ENCODE measurements around the gene UBXN6.

Gene UBXN6

GRCh38 chr19:4455719-4456475 lies 1.7 kb downstream of the UBXN6 start:
- no peak for DNase-seq (ENCODE audit: low read depth in 3 of 3)

GRCh38 chr19:4454747-4455718 lies 2.6 kb downstream of the UBXN6 start:
- no peak for DNase-seq (ENCODE audit: low read depth in 3 of 3)

GRCh38 chr19:4453232-4454179 lies 4.1 kb downstream of the UBXN6 start:
- DNase-seq (ENCODE audit: low read depth in 3 of 3), result no peak

GRCh38 chr19:4452230-4452990 lies 5.2 kb downstream of the UBXN6 start:
- no peak for DNase-seq (ENCODE audit: low read depth in 3 of 3)

- no peak for DNase-seq (ENCODE audit: low read depth in 3 of 3)
Measured at GRCh38 chr19:4449639-4450028, 8.0 kb downstream of the UBXN6 start.

GRCh38 chr19:4449022-4449638 lies 8.5 kb downstream of the UBXN6 start:
- DNase-seq (ENCODE audit: low read depth in 3 of 3), result no peak

- DNase-seq (ENCODE audit: low read depth in 3 of 3), result no peak
Measured at GRCh38 chr19:4448147-4448985, 9.2 kb downstream of the UBXN6 start.

GRCh38 chr19:4447327-4448146 lies 10.1 kb downstream of the UBXN6 start:
- no peak for DNase-seq (ENCODE audit: low read depth in 3 of 3)

GRCh38 chr19:4446704-4447200 lies 10.8 kb downstream of the UBXN6 start:
- no peak for DNase-seq (ENCODE audit: low read depth in 3 of 3)

- DNase-seq (ENCODE audit: low read depth in 3 of 3), result no peak
Measured at GRCh38 chr19:4445963-4446703, 11.5 kb downstream of the UBXN6 start.

GRCh38 chr19:4444765-4445741 lies 12.5 kb downstream of the UBXN6 start:
- DNase-seq (ENCODE audit: low read depth in 3 of 3), result no peak

GRCh38 chr19:4443966-4444764 lies 13.4 kb downstream of the UBXN6 start:
- DNase-seq (ENCODE audit: low read depth in 3 of 3), result no peak

- DNase-seq (ENCODE audit: low read depth in 3 of 3), result no peak
Measured at GRCh38 chr19:4443188-4443587, 14.4 kb downstream of the UBXN6 start.

GRCh38 chr19:4442819-4443146 lies 14.8 kb downstream of the UBXN6 start:
- no peak for DNase-seq (ENCODE audit: low read depth in 3 of 3)

- no peak for DNase-seq (ENCODE audit: low read depth in 3 of 3)
Measured at GRCh38 chr19:4441994-4442818, 15.4 kb downstream of the UBXN6 start.
